ENCODE data around the gene C1orf159.

DNA sequence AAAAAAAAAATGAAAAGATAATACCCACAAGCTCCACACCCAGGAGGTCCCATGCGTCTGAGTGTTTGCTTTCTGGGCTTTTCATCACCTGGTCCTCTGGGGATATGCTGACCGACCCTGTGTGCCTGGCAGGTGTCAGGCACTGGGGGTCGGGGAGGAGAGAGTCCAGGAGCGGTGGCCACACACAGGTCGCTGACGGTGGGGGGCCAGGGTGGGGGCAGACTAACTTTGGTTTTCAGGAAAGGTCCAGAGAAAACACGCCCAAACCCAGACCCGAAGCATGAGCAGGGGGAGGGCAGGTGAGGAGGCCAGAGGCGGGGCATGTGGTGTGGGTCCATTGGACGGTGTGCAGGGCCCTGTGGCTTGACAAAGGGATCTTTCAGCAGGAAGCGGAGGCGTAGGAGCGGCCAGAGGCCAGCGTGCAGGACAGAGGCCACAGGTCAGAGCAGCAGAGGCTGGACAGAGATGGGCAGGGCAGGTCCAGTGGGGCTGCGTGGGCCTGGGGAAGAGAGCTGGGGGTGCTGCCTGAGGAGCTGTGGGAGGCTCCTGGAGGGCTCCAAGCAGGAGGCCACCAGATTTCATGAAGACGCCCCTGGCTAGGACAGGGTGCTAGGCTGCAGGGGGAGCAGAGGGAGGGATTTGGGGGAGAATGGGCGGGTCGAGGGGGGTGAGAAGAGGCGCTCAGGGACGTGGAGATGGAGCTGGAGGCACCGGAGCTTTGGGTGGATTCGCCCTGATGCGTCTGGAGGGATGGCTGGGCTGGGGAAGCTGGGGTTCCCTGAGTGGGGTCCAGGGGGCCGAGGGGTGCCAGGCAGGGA, 57.6 kb downstream of the C1orf159 start:
- TF ChIP-seq POLR2AphosphoS5 (IDR thresholded peaks at IDR 0.05; ENCODE audit: borderline replicate concordance, low read depth, low read length) (no peak), FOXP2 (optimal IDR thresholded peaks at IDR 0.05; ENCODE audit: control extremely low read depth, extremely low read length, insufficient read depth) (no peak), EZH2 (IDR thresholded peaks at IDR 0.05) (no peak)
